ENCODE measurements around the gene CCDC50.

DNA sequence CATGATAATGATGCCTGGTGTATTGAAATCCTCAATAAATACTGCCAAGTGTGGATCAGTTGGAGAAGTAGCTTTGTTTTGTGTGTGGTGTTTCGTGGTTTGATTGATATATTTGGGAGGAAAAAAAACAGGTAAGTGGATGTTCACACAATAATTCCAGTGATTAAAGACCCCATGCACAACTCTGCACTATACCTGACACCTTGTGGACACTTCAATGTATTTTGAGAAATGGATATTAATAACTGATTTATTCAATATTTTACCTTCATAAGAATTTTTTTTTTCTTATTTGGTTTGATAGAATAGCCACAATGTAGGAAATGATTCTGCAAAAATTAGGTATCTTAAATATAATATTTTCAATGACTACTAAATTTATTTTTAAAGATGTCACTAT is 69.4 kb downstream of the CCDC50 start:
- TF ChIP-seq, protein P1, sequence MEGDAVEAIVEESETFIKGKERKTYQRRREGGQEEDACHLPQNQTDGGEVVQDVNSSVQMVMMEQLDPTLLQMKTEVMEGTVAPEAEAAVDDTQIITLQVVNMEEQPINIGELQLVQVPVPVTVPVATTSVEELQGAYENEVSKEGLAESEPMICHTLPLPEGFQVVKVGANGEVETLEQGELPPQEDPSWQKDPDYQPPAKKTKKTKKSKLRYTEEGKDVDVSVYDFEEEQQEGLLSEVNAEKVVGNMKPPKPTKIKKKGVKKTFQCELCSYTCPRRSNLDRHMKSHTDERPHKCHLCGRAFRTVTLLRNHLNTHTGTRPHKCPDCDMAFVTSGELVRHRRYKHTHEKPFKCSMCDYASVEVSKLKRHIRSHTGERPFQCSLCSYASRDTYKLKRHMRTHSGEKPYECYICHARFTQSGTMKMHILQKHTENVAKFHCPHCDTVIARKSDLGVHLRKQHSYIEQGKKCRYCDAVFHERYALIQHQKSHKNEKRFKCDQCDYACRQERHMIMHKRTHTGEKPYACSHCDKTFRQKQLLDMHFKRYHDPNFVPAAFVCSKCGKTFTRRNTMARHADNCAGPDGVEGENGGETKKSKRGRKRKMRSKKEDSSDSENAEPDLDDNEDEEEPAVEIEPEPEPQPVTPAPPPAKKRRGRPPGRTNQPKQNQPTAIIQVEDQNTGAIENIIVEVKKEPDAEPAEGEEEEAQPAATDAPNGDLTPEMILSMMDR (IDR thresholded peaks at IDR 0.05 in 2 of 3, conservative IDR thresholded peaks at IDR 0.05 in 1 of 3; ENCODE audit: control insufficient read depth in 2 of 3, extremely low read depth in 1 of 3, insufficient read depth in 1 of 3, low read depth in 3 of 3, low read length in 3 of 3): peak in 1 of 3 experiments; percentile 29; a peak in 2 of 6 replicates
- TF ChIP-seq NRF1 (conservative IDR thresholded peaks at IDR 0.05; ENCODE audit: low read depth, low read length) (no peak), JUNB (IDR thresholded peaks at IDR 0.05) (no peak)

All from GM12878 (cell line).